Osteoblast (primary cell): Measurements from ENCODE around the gene BCL2A1. TPM values are rescaled to one million over a fixed set of nuclear protein-coding genes. Genes with fewer than 3 reads are reported as not detected.
"Not testable (repeated sequence)": the region's sequence is repeated elsewhere in the genome, so short reads cannot be mapped to it uniquely, and the experiment has no call there.

Experiments
- DNase-seq: peaks from one replicate; pipeline ENCODE4 v3.0.0; 2011; ENCODE audit warnings: low spot score, mixed read lengths; ENCODE audit not compliant: insufficient read length; ENCODE audit errors: missing footprints
- H2AFZ ChIP-seq: 2 replicates; pipeline ENCODE4 v1.6.0; 2011; ENCODE audit warnings: mild to moderate bottlenecking, low read length
- H3K27ac ChIP-seq: 2 replicates; pipeline ENCODE4 v1.5.1; 2011; ENCODE audit warnings: mild to moderate bottlenecking, low read depth, low read length, moderate library complexity
- H3K27me3 ChIP-seq: 2 replicates; pipeline ENCODE4 v1.6.0; 2012; ENCODE audit warnings: mild to moderate bottlenecking, control low read depth, inconsistent platforms, low read length, moderate library complexity; ENCODE audit not compliant: insufficient read depth
- H3K36me3 ChIP-seq: 2 replicates; pipeline ENCODE4 v1.5.1; 2011; ENCODE audit warnings: mild to moderate bottlenecking, low read length, control low read depth, moderate library complexity; ENCODE audit not compliant: insufficient read depth
- H3K4me1 ChIP-seq: 2 replicates; pipeline ENCODE4 v1.5.1; 2011; ENCODE audit warnings: mild to moderate bottlenecking, low read length, control low read depth, moderate library complexity; ENCODE audit not compliant: insufficient read depth
- H3K4me2 ChIP-seq: 2 replicates; pipeline ENCODE4 v1.6.0; 2011; ENCODE audit warnings: mild to moderate bottlenecking, low read length; ENCODE audit not compliant: insufficient read depth
- H3K4me3 ChIP-seq: fragments of 200-600 bp; sonication (generic); 3 replicates; pipeline ENCODE4 v1.5.1; 2012; ENCODE audit warnings: mild to moderate bottlenecking, low read length, inconsistent platforms; ENCODE audit not compliant: insufficient read depth
- H3K79me2 ChIP-seq: 2 replicates; pipeline ENCODE4 v1.6.0; 2012; ENCODE audit warnings: mild to moderate bottlenecking, low read length, control low read depth, inconsistent platforms; ENCODE audit not compliant: insufficient read depth
- H3K9me3 ChIP-seq: 2 replicates; pipeline ENCODE4 v1.5.1; 2011; ENCODE audit warnings: low read depth, low read length, control low read depth
- H4K20me1 ChIP-seq: 2 replicates; pipeline ENCODE4 v1.6.0; 2012; ENCODE audit warnings: mild to moderate bottlenecking, low read length, control low read depth; ENCODE audit not compliant: insufficient read depth
- CTCF ChIP-seq: IDR thresholded peaks from 2 replicates; pipeline ENCODE4 v1.5.1; 2011; ENCODE audit warnings: mild to moderate bottlenecking, low read depth, low read length, moderate library complexity; ENCODE audit errors: extremely low read depth
- total RNA-seq: library from RNA; depleted of rRNA; stranded (reverse); fragments of >200 nt; gene quantifications from 2 replicates; pipeline ENCODE4 v1.2.3, GENCODE V29; 2012

The BCL2A1 gene
- total RNA-seq, 1 donor: not detected

GRCh38 chr15:79933231-79933630 lies 37.8 kb downstream of the BCL2A1 start:
- no peak for TF ChIP-seq CTCF
- H3K4me3 ChIP-seq: no peak overlapping the region
- no peaks in the 10 kb centered on the region for H3K4me1 ChIP-seq
- H3K27ac ChIP-seq: no peak overlapping the region
- peaks cover 6% of the 10 kb centered on the region for H3K27me3 ChIP-seq
- H3K79me2 ChIP-seq: no peaks in the 10 kb centered on the region
- no peak overlapping the region for H2AFZ ChIP-seq
- H3K9me3 ChIP-seq: no peaks in the 10 kb centered on the region
- no peaks in the 10 kb centered on the region for H3K36me3 ChIP-seq
- no peaks in the 10 kb centered on the region for H4K20me1 ChIP-seq
- no peak for DNase-seq
- H3K4me2 ChIP-seq: no peak overlapping the region

GRCh38 chr15:79932447-79932846 lies 38.5 kb downstream of the BCL2A1 start:
- no peak for DNase-seq
- H3K79me2 ChIP-seq: no peaks in the 10 kb centered on the region
- H3K36me3 ChIP-seq: no peaks in the 10 kb centered on the region
- TF ChIP-seq CTCF: no peak
- no peak overlapping the region for H2AFZ ChIP-seq
- no peak overlapping the region for H3K4me3 ChIP-seq
- H3K4me2 ChIP-seq: no peak overlapping the region
- no peak overlapping the region for H3K27ac ChIP-seq
- H3K27me3 ChIP-seq: peaks cover 6% of the 10 kb centered on the region
- H3K4me1 ChIP-seq: no peaks in the 10 kb centered on the region
- H4K20me1 ChIP-seq: no peaks in the 10 kb centered on the region
- H3K9me3 ChIP-seq: no peaks in the 10 kb centered on the region

- no peak for TF ChIP-seq CTCF
- Histone ChIP-seq H4K20me1 (no peaks in the 10 kb centered on the region), H3K4me3 (no peak overlapping the region)
Observed at GRCh38 chr15:79930516-79930915, 40.5 kb downstream of the BCL2A1 start.

GRCh38 chr15:79929412-79929811 lies 41.6 kb downstream of the BCL2A1 start:
- Histone ChIP-seq H3K36me3 (no peaks in the 10 kb centered on the region), H4K20me1 (no peaks in the 10 kb centered on the region), H3K4me3 (no peak overlapping the region), H3K4me2 (no peak overlapping the region), H3K4me1 (no peaks in the 10 kb centered on the region), H3K9me3 (no peaks in the 10 kb centered on the region), H3K79me2 (peaks cover 2% of the 10 kb centered on the region), H3K27ac (no peak overlapping the region), H3K27me3 (peaks cover 6% of the 10 kb centered on the region), H2AFZ (no peak overlapping the region)
- no peak for TF ChIP-seq CTCF
- no peak for DNase-seq

More at GRCh38 chr15:79930516-79930915, 40.5 kb downstream of the BCL2A1 start:
- Histone ChIP-seq H3K4me2 (no peak overlapping the region), H2AFZ (no peak overlapping the region), H3K27me3 (peaks cover 6% of the 10 kb centered on the region), H3K27ac (no peak overlapping the region), H3K4me1 (no peaks in the 10 kb centered on the region), H3K36me3 (no peaks in the 10 kb centered on the region), H3K9me3 (no peaks in the 10 kb centered on the region), H3K79me2 (no peaks in the 10 kb centered on the region)
- no peak for DNase-seq

- not testable (repeated sequence) for H3K27ac ChIP-seq, DNase-seq, H3K4me2 ChIP-seq, H3K4me1 ChIP-seq, H3K9me3 ChIP-seq, H3K27me3 ChIP-seq, H3K4me3 ChIP-seq, H2AFZ ChIP-seq, H4K20me1 ChIP-seq, H3K36me3 ChIP-seq
- peaks cover 25% of the 10 kb centered on the region for H3K79me2 ChIP-seq
Observed at GRCh38 chr15:79926116-79926515, 44.9 kb downstream of the BCL2A1 start.
